Measurements from ENCODE around the gene MYBBP1A.

- TF ChIP-seq EZH2 (IDR thresholded peaks at IDR 0.05; ENCODE audit: borderline replicate concordance) = no peak
- TF ChIP-seq, protein P1, sequence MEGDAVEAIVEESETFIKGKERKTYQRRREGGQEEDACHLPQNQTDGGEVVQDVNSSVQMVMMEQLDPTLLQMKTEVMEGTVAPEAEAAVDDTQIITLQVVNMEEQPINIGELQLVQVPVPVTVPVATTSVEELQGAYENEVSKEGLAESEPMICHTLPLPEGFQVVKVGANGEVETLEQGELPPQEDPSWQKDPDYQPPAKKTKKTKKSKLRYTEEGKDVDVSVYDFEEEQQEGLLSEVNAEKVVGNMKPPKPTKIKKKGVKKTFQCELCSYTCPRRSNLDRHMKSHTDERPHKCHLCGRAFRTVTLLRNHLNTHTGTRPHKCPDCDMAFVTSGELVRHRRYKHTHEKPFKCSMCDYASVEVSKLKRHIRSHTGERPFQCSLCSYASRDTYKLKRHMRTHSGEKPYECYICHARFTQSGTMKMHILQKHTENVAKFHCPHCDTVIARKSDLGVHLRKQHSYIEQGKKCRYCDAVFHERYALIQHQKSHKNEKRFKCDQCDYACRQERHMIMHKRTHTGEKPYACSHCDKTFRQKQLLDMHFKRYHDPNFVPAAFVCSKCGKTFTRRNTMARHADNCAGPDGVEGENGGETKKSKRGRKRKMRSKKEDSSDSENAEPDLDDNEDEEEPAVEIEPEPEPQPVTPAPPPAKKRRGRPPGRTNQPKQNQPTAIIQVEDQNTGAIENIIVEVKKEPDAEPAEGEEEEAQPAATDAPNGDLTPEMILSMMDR (IDR thresholded peaks at IDR 0.05; ENCODE audit: poor library complexity) = no peak
- TF ChIP-seq EZH2phosphoT487 (IDR thresholded peaks at IDR 0.05; ENCODE audit: low read depth, severe bottlenecking, unreplicated experiment) = no peak
Measured at GRCh38 chr17:4520894-4521600, 34.1 kb downstream of the MYBBP1A start.

Measured in hepatocyte (in vitro differentiated cells).